GM23248 (cell line): ENCODE data around the gene SLC39A6. TPM values are rescaled to one million over a fixed set of nuclear protein-coding genes. Genes with fewer than 3 reads are reported as not detected.

ENCODE experiments used
- DNase-seq: peaks from one replicate; pipeline ENCODE4 v3.0.0-alpha.2; 2015
- H2AFZ ChIP-seq: fragments of 200-600 bp; sonication (generic); 2 replicates; pipeline ENCODE4 v1.6.1; 2016; ENCODE audit warnings: antibody characterized with exemption
- H3F3A ChIP-seq: fragments of 200-600 bp; sonication (generic); 2 replicates; pipeline ENCODE4 v1.6.1; 2016; ENCODE audit warnings: mild to moderate bottlenecking, antibody characterized with exemption, mixed run types; ENCODE audit not compliant: insufficient read depth
- H3K27ac ChIP-seq: fragments of 200-600 bp; sonication (generic); 2 replicates; pipeline ENCODE4 v1.5.1; 2016; ENCODE audit warnings: mild to moderate bottlenecking
- H3K27me3 ChIP-seq: fragments of 200-600 bp; sonication (generic); replicated peaks from 2 replicates; pipeline ENCODE4 v1.6.1; 2016; ENCODE audit warnings: mild to moderate bottlenecking; ENCODE audit not compliant: insufficient read depth
- H3K36me3 ChIP-seq: fragments of 200-600 bp; sonication (generic); 2 replicates; pipeline ENCODE4 v1.6.1; 2016; ENCODE audit warnings: low read depth, mild to moderate bottlenecking
- H3K4me1 ChIP-seq: fragments of 200-600 bp; sonication (generic); 2 replicates; pipeline ENCODE4 v1.6.1; 2016; ENCODE audit warnings: mild to moderate bottlenecking; ENCODE audit not compliant: insufficient read depth
- H3K4me2 ChIP-seq: fragments of 200-600 bp; sonication (generic); one replicate; pipeline ENCODE4 v1.6.1; 2016; ENCODE audit warnings: mild to moderate bottlenecking; ENCODE audit not compliant: unreplicated experiment
- H3K4me3 ChIP-seq: fragments of 200-600 bp; sonication (generic); 2 replicates; pipeline ENCODE4 v1.5.1; 2016; ENCODE audit warnings: mild to moderate bottlenecking
- H3K79me2 ChIP-seq: fragments of 200-600 bp; sonication (generic); 2 replicates; pipeline ENCODE4 v1.6.1; 2016; ENCODE audit warnings: mild to moderate bottlenecking; ENCODE audit not compliant: insufficient read depth
- H3K9ac ChIP-seq: fragments of 200-600 bp; sonication (generic); 2 replicates; pipeline ENCODE4 v1.6.1; 2016; ENCODE audit warnings: mild to moderate bottlenecking
- H3K9me2 ChIP-seq: fragments of 200-600 bp; sonication (generic); 2 replicates; pipeline ENCODE4 v1.6.1; 2016; ENCODE audit warnings: mixed run types, mild to moderate bottlenecking, moderate library complexity; ENCODE audit not compliant: insufficient read depth
- H3K9me3 ChIP-seq: fragments of 200-600 bp; sonication (generic); one replicate; pipeline ENCODE4 v1.6.1; 2017; ENCODE audit warnings: low read depth
- H4K20me1 ChIP-seq: fragments of 200-600 bp; sonication (generic); 2 replicates; pipeline ENCODE4 v1.6.0; 2016; ENCODE audit not compliant: insufficient read depth
- EZH2 ChIP-seq: fragments of 200-600 bp; sonication (generic); IDR thresholded peaks from 2 replicates; pipeline ENCODE4 v1.6.1; 2018; ENCODE audit warnings: antibody characterized with exemption, mild to moderate bottlenecking; ENCODE audit not compliant: insufficient read depth, poor library complexity, severe bottlenecking
- EZH2phosphoT487 ChIP-seq: fragments of 200-600 bp; sonication (generic); IDR thresholded peaks from 2 replicates; pipeline ENCODE4 v1.6.1; 2018; ENCODE audit warnings: antibody characterized with exemption, moderate library complexity, mild to moderate bottlenecking, low read depth; ENCODE audit not compliant: insufficient read depth
- WGBS, 2 experiments: methylation state at CpG; one replicate each; pipeline ENCODE4 v1.1.6; 2015 to 2017; ENCODE audit warnings: low lambda C conversion rate in 2 of 2, low coverage in 1 of 2; ENCODE audit errors: missing lambda C conversion rate in 2 of 2; 5-methylcytosine and 5-hydroxymethylcytosine counted together
- in situ Hi-C: fragments of 300-500 bp; cut with MboI; formaldehyde crosslinking; loops from 2 replicates; pipeline ENCODE4 v1.15.0; 2020
- polyA plus RNA-seq: library from polyadenylated mRNA; unstranded; fragments of >200 nt; fragmentation: Nextera tagmentation; extraction: Ambion mirVana; gene quantifications from 2 replicates; pipeline ENCODE4 v1.2.1, GENCODE V29; 2016
- total RNA-seq: library from RNA; depleted of rRNA; stranded (reverse); fragments of >200 nt; shearing (Covaris generic); gene quantifications from 2 replicates; pipeline ENCODE4 v1.2.3, GENCODE V29; 2014

SLC39A6 gene
- total and polyA plus RNA-seq, 2 experiments from 2014 or later, result 80.5 to 115 TPM

DNA sequence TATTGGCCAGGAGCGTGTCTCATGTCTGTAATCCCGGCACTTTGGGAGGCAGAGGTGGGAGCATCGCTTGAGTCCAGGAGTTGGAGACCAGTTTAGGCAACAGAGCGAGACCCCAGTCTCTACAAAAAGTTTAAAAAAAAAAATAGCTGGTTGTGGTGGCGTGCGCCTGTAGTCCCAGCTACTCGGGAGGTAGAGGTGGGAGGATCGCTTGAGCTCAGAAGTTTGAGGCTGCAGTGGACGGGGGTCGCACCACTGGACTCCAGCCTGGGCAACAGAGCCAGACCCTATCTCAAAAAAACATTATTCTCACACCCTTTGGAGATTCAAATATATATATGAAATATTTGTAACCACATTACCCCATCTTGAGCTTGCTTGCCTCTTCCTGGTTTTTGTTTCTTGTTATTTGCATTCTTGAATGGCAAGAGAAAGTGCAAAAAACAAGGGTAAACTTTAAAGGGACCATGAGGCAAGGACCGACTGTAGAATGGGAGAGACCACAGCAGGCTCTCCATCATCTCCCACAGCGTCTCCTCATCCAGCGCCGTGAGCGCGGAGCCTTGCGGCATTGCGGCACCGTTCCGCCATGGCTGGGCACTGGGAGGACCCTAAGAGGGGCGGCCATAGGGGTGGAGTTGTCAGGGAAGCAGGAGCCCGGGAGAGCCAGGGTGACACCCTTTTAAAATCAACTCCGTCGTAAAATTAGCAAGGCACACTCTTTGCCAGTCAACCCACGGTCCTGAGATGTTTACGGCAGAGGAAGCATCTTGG lies 1.9 kb upstream of the SLC39A6 start:
- DNase-seq, result no peak
- no peak overlapping the region for H2AFZ ChIP-seq
- H3K27me3 ChIP-seq, result no peaks in the 10 kb centered on the region
- H3K9ac ChIP-seq, result peak overlapping the region; percentile 99
- peak overlapping the region; percentile 80 for H3K4me2 ChIP-seq
- peak overlapping the region; percentile 92 for H3K4me3 ChIP-seq
- no peak overlapping the region for H3K27ac ChIP-seq
- H4K20me1 ChIP-seq, result 0 out of 2 replicates have a peak, but pooled peaks cover 4% of the 10 kb centered on the region
- in situ Hi-C loops, result no loop called here
- 75 to 77% methylated on average over 26 of the region's 26 CpGs for WGBS, 2 experiments
- TF ChIP-seq EZH2phosphoT487 (no peak), EZH2 (no peak)
- H3K36me3 ChIP-seq, result peaks cover 7% of the 10 kb centered on the region
- H3K9me2 ChIP-seq, result no peaks in the 10 kb centered on the region
- H3K9me3 ChIP-seq, result no peaks in the 10 kb centered on the region
- H3K4me1 ChIP-seq, result peaks cover 12% of the 10 kb centered on the region
- H3K79me2 ChIP-seq, result peaks cover 94% of the 10 kb centered on the region
- H3F3A ChIP-seq, result peaks cover 7% of the 10 kb centered on the region; the same call in 1 of the 2 replicates

DNA sequence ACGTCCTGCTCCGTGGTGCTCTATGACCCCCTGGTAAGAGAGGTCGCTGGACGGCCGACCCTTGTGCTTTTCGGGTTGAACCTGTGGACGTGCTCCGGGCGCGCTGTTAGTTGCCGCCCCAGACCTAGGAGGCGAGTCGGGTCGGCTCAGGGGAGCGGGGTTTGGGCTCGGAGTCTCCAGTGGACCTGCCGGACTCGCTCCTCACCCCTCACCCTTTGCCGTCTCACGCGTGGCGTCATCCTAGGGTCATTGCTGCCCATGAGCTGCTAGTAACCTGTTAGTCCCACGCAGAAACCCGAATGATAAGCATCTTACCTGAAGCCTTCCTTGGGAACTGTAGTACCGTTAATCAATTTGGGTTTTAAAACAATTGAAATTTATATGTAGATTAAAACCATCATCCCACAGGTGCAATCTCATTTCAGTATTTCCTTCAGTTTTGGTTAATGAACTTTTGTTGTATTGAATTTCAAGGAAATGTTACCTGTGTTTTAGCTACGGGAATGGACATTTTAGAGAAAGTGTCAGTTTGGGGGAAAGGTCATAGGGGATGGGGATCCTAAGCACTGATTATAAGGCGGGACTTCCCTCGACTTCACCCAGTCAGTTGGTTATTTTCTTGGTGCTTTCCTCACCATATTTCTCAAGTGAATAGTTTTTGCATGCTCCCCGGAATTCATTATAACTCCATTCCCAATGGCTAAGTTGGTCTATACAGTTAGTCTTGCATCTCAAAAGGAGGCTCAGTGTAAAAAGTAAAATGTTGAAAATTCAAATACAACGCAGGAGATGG lies 1.1 kb upstream of the SLC39A6 start:
- H3K27me3 ChIP-seq, result no peaks in the 10 kb centered on the region
- in situ Hi-C loops, result no loop called here

DNA sequence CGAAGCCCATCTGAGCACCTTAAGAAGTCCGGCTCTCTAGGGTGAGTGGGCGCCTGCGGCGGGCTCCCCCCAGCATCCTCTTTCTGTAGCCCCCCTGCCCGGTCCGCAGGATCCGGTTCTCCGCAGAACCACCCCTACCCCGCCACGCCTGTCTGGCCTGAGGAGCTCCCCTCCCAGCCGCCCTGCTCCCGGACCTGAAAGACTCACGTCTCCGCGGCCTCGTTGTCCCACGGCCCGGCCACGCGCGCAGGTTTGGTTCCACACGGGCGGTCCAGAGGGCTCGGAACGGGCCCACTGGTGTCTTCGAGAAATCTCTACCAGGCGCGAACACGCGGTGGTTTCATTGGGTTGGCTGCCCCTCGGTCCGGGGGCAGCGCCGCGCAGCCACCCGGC lies 237 bp downstream of the SLC39A6 start:
- peak overlapping the region; percentile 97 for H3K4me2 ChIP-seq
- H2AFZ ChIP-seq, result peak overlapping the region; percentile 99
- no peak for DNase-seq
- peaks cover 12% of the 10 kb centered on the region for H3K4me1 ChIP-seq
- peak overlapping the region; percentile 99 for H3K9ac ChIP-seq
- H3K9me2 ChIP-seq, result no peaks in the 10 kb centered on the region
- in situ Hi-C loops, result no loop called here
- 0 to 5% methylated on average over 36 to 37 of the region's 37 CpGs for WGBS, 2 experiments
- no peak for TF ChIP-seq EZH2
- TF ChIP-seq EZH2phosphoT487, result no peak
- H3F3A ChIP-seq, result peaks cover 7% of the 10 kb centered on the region; the same call in 1 of the 2 replicates
- H3K36me3 ChIP-seq, result no peaks in the 10 kb centered on the region
- no peaks in the 10 kb centered on the region for H3K9me3 ChIP-seq
- H3K79me2 ChIP-seq, result peaks cover 84% of the 10 kb centered on the region
- H3K4me3 ChIP-seq, result peak overlapping the region; percentile 92
- H3K27me3 ChIP-seq, result no peaks in the 10 kb centered on the region
- 0 out of 2 replicates have a peak, but pooled peaks cover 4% of the 10 kb centered on the region for H4K20me1 ChIP-seq
- peak overlapping the region; percentile 98 for H3K27ac ChIP-seq

More for the DNA sequence above, 1.1 kb upstream of the SLC39A6 start:
- Histone ChIP-seq H3K36me3 (peaks cover 3% of the 10 kb centered on the region), H3K4me3 (peak overlapping the region; percentile 92), H3K9me2 (no peaks in the 10 kb centered on the region), H2AFZ (peak overlapping the region; percentile 99), H3F3A (peaks cover 7% of the 10 kb centered on the region; the same call in 1 of the 2 replicates), H3K4me2 (peak overlapping the region; percentile 80), H3K9ac (peak overlapping the region; percentile 99), H3K9me3 (no peaks in the 10 kb centered on the region), H4K20me1 (0 out of 2 replicates have a peak, but pooled peaks cover 4% of the 10 kb centered on the region), H3K27ac (peak overlapping the region; percentile 98), H3K79me2 (peaks cover 94% of the 10 kb centered on the region), H3K4me1 (peaks cover 12% of the 10 kb centered on the region)
- peak; percentile 23 for DNase-seq
- 4% methylated on average over 30 of the region's 30 CpGs for WGBS, 2 experiments
- TF ChIP-seq EZH2 (no peak), EZH2phosphoT487 (no peak)

DNA sequence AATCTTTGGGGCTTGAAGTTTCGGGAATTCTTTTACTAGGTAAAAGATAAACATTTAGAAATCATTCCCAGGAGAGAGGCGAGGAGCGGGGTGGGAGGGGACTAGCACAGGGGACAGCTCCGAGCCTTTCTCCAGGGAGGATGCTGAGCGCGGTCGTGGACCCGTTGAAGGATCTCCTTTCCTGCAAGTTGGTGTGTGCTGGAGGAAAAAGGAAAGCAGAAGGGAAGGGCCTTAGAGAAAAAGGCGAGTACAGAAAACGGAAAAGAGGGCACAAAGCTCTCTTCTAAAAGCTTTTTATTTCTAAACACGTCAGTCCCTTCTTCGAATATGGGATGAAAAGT lies 640 bp downstream of the SLC39A6 start:
- Histone ChIP-seq H4K20me1 (0 out of 2 replicates have a peak, but pooled peaks cover 4% of the 10 kb centered on the region), H3K9me2 (no peaks in the 10 kb centered on the region), H3K4me3 (peak overlapping the region; percentile 92), H3K4me2 (peak overlapping the region; percentile 97), H3K79me2 (peaks cover 80% of the 10 kb centered on the region), H3K36me3 (0 out of 2 replicates have a peak, but pooled peaks cover 3% of the 10 kb centered on the region), H3K9me3 (no peaks in the 10 kb centered on the region), H3K9ac (peak overlapping the region; percentile 99), H3K27ac (peak overlapping the region; percentile 98), H3K4me1 (peaks cover 12% of the 10 kb centered on the region), H2AFZ (peak overlapping the region; percentile 99), H3K27me3 (no peaks in the 10 kb centered on the region), H3F3A (peaks cover 7% of the 10 kb centered on the region; the same call in 1 of the 2 replicates)
- peak; percentile 65 for DNase-seq
- TF ChIP-seq EZH2, result no peak
- TF ChIP-seq EZH2phosphoT487, result no peak
- in situ Hi-C loops, result no loop called here
- 1 to 2% methylated on average over 12 of the region's 12 CpGs for WGBS, 2 experiments
